DOHH2 (cell line): ENCODE results near the gene SLC22A8.

Experiments used
- H3F3A ChIP-seq: fragments of 200-600 bp; sonication (generic), shearing (Covaris generic); 2 replicates; pipeline ENCODE4 v1.6.0; 2016; ENCODE audit warnings: antibody characterized with exemption, mild to moderate bottlenecking; ENCODE audit not compliant: control insufficient read depth, insufficient read depth
- H3K27ac ChIP-seq: fragments of 200-600 bp; sonication (generic); 2 replicates; pipeline ENCODE4 v1.5.1; 2014; ENCODE audit warnings: low read depth, mild to moderate bottlenecking, low read length, moderate library complexity
- H3K27me3 ChIP-seq: fragments of 200-600 bp; sonication (generic); 2 replicates; pipeline ENCODE4 v1.6.1; 2014; ENCODE audit warnings: mild to moderate bottlenecking, low read length, mixed read lengths; ENCODE audit not compliant: control insufficient read depth
- H3K36me3 ChIP-seq: fragments of 200-600 bp; sonication (generic); 2 replicates; pipeline ENCODE4 v1.6.1; 2014; ENCODE audit warnings: mild to moderate bottlenecking, low read length, moderate library complexity, mixed read lengths; ENCODE audit not compliant: control insufficient read depth
- H3K4me1 ChIP-seq: fragments of 200-600 bp; sonication (generic); 2 replicates; pipeline ENCODE4 v1.6.1; 2014; ENCODE audit warnings: mild to moderate bottlenecking, low read length, mixed read lengths; ENCODE audit not compliant: control insufficient read depth
- H3K4me2 ChIP-seq: fragments of 200-600 bp; sonication (generic); 2 replicates; pipeline ENCODE4 v1.6.0; 2014; ENCODE audit warnings: mild to moderate bottlenecking, low read length, moderate library complexity
- H3K4me3 ChIP-seq: fragments of 200-600 bp; sonication (generic); 2 replicates; pipeline ENCODE4 v1.5.1; 2014; ENCODE audit warnings: mild to moderate bottlenecking, low read length, mixed read lengths
- H3K79me2 ChIP-seq: fragments of 200-600 bp; sonication (generic); 2 replicates; pipeline ENCODE4 v1.6.1; 2014; ENCODE audit warnings: mild to moderate bottlenecking, low read length, mixed read lengths; ENCODE audit not compliant: control insufficient read depth
- H3K9me2 ChIP-seq: fragments of 200-600 bp; sonication (generic); replicated peaks from 2 replicates; pipeline ENCODE4 v1.6.1; 2014; ENCODE audit warnings: mild to moderate bottlenecking, low read length, mixed read lengths; ENCODE audit not compliant: control insufficient read depth
- H3K9me3 ChIP-seq: fragments of 200-600 bp; sonication (generic); 2 replicates; pipeline ENCODE4 v1.6.1; 2014; ENCODE audit warnings: antibody characterized with exemption, low read length, mixed read lengths; ENCODE audit not compliant: control insufficient read depth, insufficient read depth
- H4K20me1 ChIP-seq: fragments of 200-600 bp; sonication (generic); 2 replicates; pipeline ENCODE4 v1.6.0; 2014; ENCODE audit warnings: low read depth, mild to moderate bottlenecking, antibody characterized with exemption, low read length, moderate library complexity; ENCODE audit not compliant: control insufficient read depth, insufficient read depth
- EZH2phosphoT487 ChIP-seq: fragments of 200-600 bp; sonication (generic); IDR thresholded peaks from 2 replicates; pipeline ENCODE4 v1.6.1; 2017; ENCODE audit warnings: borderline replicate concordance, mild to moderate bottlenecking, antibody characterized with exemption, low read length, moderate library complexity, mixed read lengths
- TF ChIP-seq, protein P1 (sequence below): fragments of 200-600 bp; sonication (generic); IDR thresholded peaks from one replicate; pipeline ENCODE4 v1.5.1; 2014; ENCODE audit warnings: antibody characterized with exemption, mild to moderate bottlenecking, low read depth, low read length; ENCODE audit not compliant: poor library complexity, severe bottlenecking

SLC22A8 gene

DNA sequence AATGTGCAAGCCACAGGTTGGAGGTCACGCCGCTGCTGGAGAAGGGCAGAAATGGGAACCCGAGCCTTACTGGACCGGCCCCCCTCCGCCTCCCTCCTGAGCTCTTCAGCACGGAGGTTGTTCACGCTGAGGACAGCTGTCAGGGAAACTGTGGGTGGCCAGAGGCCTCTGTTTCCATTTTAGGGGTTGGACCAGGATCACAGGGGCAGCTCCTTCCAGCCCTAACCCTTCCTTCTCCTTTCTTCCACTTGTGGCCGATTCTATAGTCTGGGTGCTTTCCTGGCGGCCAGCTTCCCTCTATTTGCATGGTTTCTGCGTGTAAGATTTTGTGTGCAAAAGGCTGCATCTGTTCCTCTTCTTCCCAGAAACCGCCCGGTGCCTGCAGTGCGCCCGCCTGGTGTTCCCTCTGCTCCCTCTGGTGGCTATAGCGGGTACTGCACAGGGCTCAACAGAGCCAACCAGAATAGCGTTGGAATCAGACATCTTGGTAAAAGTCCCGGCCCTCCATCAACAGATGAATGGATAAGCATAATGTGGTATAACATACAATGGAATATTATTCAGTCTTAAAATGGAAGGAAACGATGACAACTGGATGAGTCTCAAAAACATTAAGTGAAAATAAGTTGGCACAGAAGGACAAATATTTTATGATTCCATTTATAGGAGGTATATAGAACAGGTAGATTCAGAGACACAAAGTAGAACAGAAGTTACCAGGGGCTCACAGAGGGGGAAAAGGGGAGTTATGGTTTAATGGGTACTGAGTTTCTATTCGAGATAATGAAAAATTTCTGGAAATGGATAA, 8.4 kb upstream of the SLC22A8 start:
- H3K4me1 ChIP-seq, result no peaks in the 10 kb centered on the region
- no peaks in the 10 kb centered on the region for H4K20me1 ChIP-seq
- H3K27me3 ChIP-seq, result peaks cover 2% of the 10 kb centered on the region; the same call in 1 of the 2 replicates
- H3K9me2 ChIP-seq, result no peaks in the 10 kb centered on the region
- H3K36me3 ChIP-seq, result no peaks in the 10 kb centered on the region
- H3K4me3 ChIP-seq, result no peak overlapping the region
- H3F3A ChIP-seq, result no peaks in the 10 kb centered on the region
- no peak overlapping the region for H3K4me2 ChIP-seq
- no peaks in the 10 kb centered on the region for H3K79me2 ChIP-seq
- TF ChIP-seq, protein P1, sequence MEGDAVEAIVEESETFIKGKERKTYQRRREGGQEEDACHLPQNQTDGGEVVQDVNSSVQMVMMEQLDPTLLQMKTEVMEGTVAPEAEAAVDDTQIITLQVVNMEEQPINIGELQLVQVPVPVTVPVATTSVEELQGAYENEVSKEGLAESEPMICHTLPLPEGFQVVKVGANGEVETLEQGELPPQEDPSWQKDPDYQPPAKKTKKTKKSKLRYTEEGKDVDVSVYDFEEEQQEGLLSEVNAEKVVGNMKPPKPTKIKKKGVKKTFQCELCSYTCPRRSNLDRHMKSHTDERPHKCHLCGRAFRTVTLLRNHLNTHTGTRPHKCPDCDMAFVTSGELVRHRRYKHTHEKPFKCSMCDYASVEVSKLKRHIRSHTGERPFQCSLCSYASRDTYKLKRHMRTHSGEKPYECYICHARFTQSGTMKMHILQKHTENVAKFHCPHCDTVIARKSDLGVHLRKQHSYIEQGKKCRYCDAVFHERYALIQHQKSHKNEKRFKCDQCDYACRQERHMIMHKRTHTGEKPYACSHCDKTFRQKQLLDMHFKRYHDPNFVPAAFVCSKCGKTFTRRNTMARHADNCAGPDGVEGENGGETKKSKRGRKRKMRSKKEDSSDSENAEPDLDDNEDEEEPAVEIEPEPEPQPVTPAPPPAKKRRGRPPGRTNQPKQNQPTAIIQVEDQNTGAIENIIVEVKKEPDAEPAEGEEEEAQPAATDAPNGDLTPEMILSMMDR, result peak; percentile 99
- no peak for TF ChIP-seq EZH2phosphoT487
- H3K27ac ChIP-seq, result no peak overlapping the region
- no peaks in the 10 kb centered on the region for H3K9me3 ChIP-seq

DNA sequence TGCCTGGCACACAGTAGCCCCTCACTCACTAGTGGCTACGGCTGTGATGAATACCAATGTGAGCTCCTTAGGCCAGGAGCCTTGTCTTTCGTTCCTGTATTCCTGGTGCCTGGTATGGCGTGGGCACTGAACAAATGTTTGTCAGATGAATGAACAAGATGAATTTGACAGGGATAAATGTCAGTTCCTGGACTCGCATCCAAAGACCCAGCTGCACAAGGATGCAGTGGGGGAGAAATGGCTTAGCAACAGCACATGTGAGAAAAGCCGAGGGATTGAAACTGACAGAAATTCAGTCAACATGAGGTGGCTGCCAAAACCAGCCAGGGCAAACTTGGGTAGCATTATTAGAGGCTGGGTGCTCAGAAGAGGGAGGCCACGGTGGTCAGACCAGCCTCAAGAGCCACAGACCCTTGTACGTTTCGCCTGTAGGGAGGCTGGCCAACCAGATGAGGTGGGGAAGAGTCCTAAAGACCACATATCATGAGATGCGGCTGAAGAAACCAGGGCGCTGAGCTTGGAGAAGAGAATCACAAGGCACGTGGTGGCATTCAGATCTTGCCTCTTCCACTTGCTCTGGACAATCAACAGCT, 7.7 kb upstream of the SLC22A8 start:
- H3K27me3 ChIP-seq, result peaks cover 8% of the 10 kb centered on the region
- H3K9me2 ChIP-seq, result no peaks in the 10 kb centered on the region
- no peak overlapping the region for H3K4me3 ChIP-seq
- TF ChIP-seq, protein P1, result no peak
- no peak for TF ChIP-seq EZH2phosphoT487
- no peaks in the 10 kb centered on the region for H3K9me3 ChIP-seq
- no peaks in the 10 kb centered on the region for H3F3A ChIP-seq
- H3K4me1 ChIP-seq, result no peaks in the 10 kb centered on the region
- H3K36me3 ChIP-seq, result no peaks in the 10 kb centered on the region
- no peaks in the 10 kb centered on the region for H3K79me2 ChIP-seq
- no peak overlapping the region for H3K27ac ChIP-seq
- no peak overlapping the region for H3K4me2 ChIP-seq
- H4K20me1 ChIP-seq, result no peaks in the 10 kb centered on the region

DNA sequence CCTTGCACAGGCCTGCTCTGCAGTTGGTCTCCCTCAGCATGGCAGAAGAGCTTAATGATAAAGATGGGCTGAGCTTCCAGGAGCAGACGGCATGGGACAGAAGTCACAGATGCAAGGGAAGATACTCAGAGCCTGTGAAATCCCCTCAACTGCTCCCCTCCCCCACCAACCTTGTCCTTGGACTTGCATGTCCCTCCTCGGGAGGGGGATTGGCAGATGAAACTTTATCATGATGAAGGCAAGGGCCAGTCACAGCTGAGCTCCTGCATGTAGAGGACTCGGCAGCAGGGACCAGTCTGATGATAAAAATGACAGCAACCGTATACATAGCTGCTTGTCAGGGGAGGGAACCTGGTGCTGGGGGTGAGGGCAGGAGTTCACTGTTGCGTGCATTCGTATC, 6.8 kb upstream of the SLC22A8 start:
- no peak overlapping the region for H3K4me2 ChIP-seq
- no peaks in the 10 kb centered on the region for H3K4me1 ChIP-seq
- peaks cover 11% of the 10 kb centered on the region for H3K27me3 ChIP-seq
- no peaks in the 10 kb centered on the region for H4K20me1 ChIP-seq
- H3K36me3 ChIP-seq, result no peaks in the 10 kb centered on the region
- TF ChIP-seq, protein P1, result no peak
- no peak for TF ChIP-seq EZH2phosphoT487
- H3K27ac ChIP-seq, result no peak overlapping the region
- no peaks in the 10 kb centered on the region for H3K9me3 ChIP-seq
- H3K4me3 ChIP-seq, result no peak overlapping the region
- no peaks in the 10 kb centered on the region for H3K79me2 ChIP-seq
- no peaks in the 10 kb centered on the region for H3K9me2 ChIP-seq
- H3F3A ChIP-seq, result no peaks in the 10 kb centered on the region
